ENCODE results near the gene LCORL. TPM values are rescaled to one million over a fixed set of nuclear protein-coding genes. Genes with fewer than 3 reads are reported as not detected.

LCORL gene
- total RNA-seq, 1 donor from 2014 or later, result 10.3 TPM

GRCh38 chr4:17889692-17890091 lies 131.9 kb downstream of the LCORL start:
- FAIRE-seq, result no peak
- Histone ChIP-seq H3K27ac (ENCODE audit: low read depth, low read length) (no peak overlapping the region), H3K27me3 (ENCODE audit: insufficient read depth, low read length) (no peaks in the 10 kb centered on the region), H4K20me1 (ENCODE audit: insufficient read depth, low read length) (no peaks in the 10 kb centered on the region), H3K9me3 (ENCODE audit: insufficient read depth, low read depth, low read length) (no peaks in the 10 kb centered on the region), H3K4me3 (ENCODE audit: insufficient read depth, low read depth, low read length) (no peak overlapping the region), H2AFZ (ENCODE audit: low read depth, low read length) (no peak overlapping the region), H3K4me1 (ENCODE audit: insufficient read depth, low read length) (no peaks in the 10 kb centered on the region), H3K79me2 (ENCODE audit: insufficient read depth, low read length) (no peaks in the 10 kb centered on the region), H3K36me3 (ENCODE audit: insufficient read depth, low read length) (no peaks in the 10 kb centered on the region), H3K9ac (ENCODE audit: low read length) (no peak overlapping the region), H3K4me2 (ENCODE audit: low read length) (no peak overlapping the region)
- no peaks in the 10 kb centered on the region for H3K27me3 Mint-ChIP-seq (ENCODE audit: low read depth, unreplicated experiment)
- TF ChIP-seq EZH2 (IDR thresholded peaks at IDR 0.05; ENCODE audit: insufficient read depth, low read length) (no peak), CTCF (IDR thresholded peaks at IDR 0.05; ENCODE audit: insufficient read depth, low read depth, low read length) (no peak)
- no peak for DNase-seq (ENCODE audit: low read depth)
- H3K36me3 Mint-ChIP-seq (ENCODE audit: low read depth, unreplicated experiment), result no peaks in the 10 kb centered on the region
- H3K9me3 Mint-ChIP-seq (ENCODE audit: unreplicated experiment), result no peaks in the 10 kb centered on the region
- no peak overlapping the region for H3K4me3 Mint-ChIP-seq (ENCODE audit: unreplicated experiment)
- no peak overlapping the region for H3K27ac Mint-ChIP-seq (ENCODE audit: unreplicated experiment)
- H3K4me1 Mint-ChIP-seq (ENCODE audit: low read depth, unreplicated experiment), result peaks cover under 1% of the 10 kb centered on the region

GRCh38 chr4:17884511-17884910 lies 137.0 kb downstream of the LCORL start:
- TF ChIP-seq CTCF (IDR thresholded peaks at IDR 0.05; ENCODE audit: insufficient read depth, low read depth, low read length), result no peak
- TF ChIP-seq EZH2 (IDR thresholded peaks at IDR 0.05; ENCODE audit: insufficient read depth, low read length), result no peak
- no peak overlapping the region for H3K4me3 Mint-ChIP-seq (ENCODE audit: unreplicated experiment)
- no peak overlapping the region for H3K27ac ChIP-seq (ENCODE audit: low read depth, low read length)
- H3K4me2 ChIP-seq (ENCODE audit: low read length), result no peak overlapping the region
- H3K4me1 ChIP-seq (ENCODE audit: insufficient read depth, low read length), result no peaks in the 10 kb centered on the region
- no peaks in the 10 kb centered on the region for H3K9me3 ChIP-seq (ENCODE audit: insufficient read depth, low read depth, low read length)
- no peaks in the 10 kb centered on the region for H3K36me3 Mint-ChIP-seq (ENCODE audit: low read depth, unreplicated experiment)
- H2AFZ ChIP-seq (ENCODE audit: low read depth, low read length), result no peak overlapping the region
- H3K27me3 Mint-ChIP-seq (ENCODE audit: low read depth, unreplicated experiment), result no peaks in the 10 kb centered on the region
- no peaks in the 10 kb centered on the region for H3K79me2 ChIP-seq (ENCODE audit: insufficient read depth, low read length)
- H3K4me3 ChIP-seq (ENCODE audit: insufficient read depth, low read depth, low read length), result no peak overlapping the region
- H3K36me3 ChIP-seq (ENCODE audit: insufficient read depth, low read length), result no peaks in the 10 kb centered on the region
- H4K20me1 ChIP-seq (ENCODE audit: insufficient read depth, low read length), result no peaks in the 10 kb centered on the region
- H3K9ac ChIP-seq (ENCODE audit: low read length), result no peak overlapping the region
- DNase-seq (ENCODE audit: low read depth) (no peak), FAIRE-seq (no peak)
- no peaks in the 10 kb centered on the region for H3K27me3 ChIP-seq (ENCODE audit: insufficient read depth, low read length)
- H3K9me3 Mint-ChIP-seq (ENCODE audit: unreplicated experiment), result no peaks in the 10 kb centered on the region
- H3K4me1 Mint-ChIP-seq (ENCODE audit: low read depth, unreplicated experiment), result peaks cover 11% of the 10 kb centered on the region
- H3K27ac Mint-ChIP-seq (ENCODE audit: unreplicated experiment), result no peak overlapping the region

- H3K9me3 ChIP-seq (ENCODE audit: insufficient read depth, low read depth, low read length), result no peaks in the 10 kb centered on the region
- H3K4me1 ChIP-seq (ENCODE audit: insufficient read depth, low read length), result no peaks in the 10 kb centered on the region
- TF ChIP-seq CTCF (IDR thresholded peaks at IDR 0.05; ENCODE audit: insufficient read depth, low read depth, low read length) (no peak), EZH2 (IDR thresholded peaks at IDR 0.05; ENCODE audit: insufficient read depth, low read length) (no peak)
- H3K4me3 ChIP-seq (ENCODE audit: insufficient read depth, low read depth, low read length), result no peak overlapping the region
- no peaks in the 10 kb centered on the region for H3K9me3 Mint-ChIP-seq (ENCODE audit: unreplicated experiment)
- FAIRE-seq, result peak; percentile 13
- H3K4me2 ChIP-seq (ENCODE audit: low read length), result no peak overlapping the region
- no peak overlapping the region for H3K9ac ChIP-seq (ENCODE audit: low read length)
- no peak overlapping the region for H3K4me3 Mint-ChIP-seq (ENCODE audit: unreplicated experiment)
- no peak overlapping the region for H3K27ac Mint-ChIP-seq (ENCODE audit: unreplicated experiment)
- H3K27me3 ChIP-seq (ENCODE audit: insufficient read depth, low read length), result no peaks in the 10 kb centered on the region
- H3K27me3 Mint-ChIP-seq (ENCODE audit: low read depth, unreplicated experiment), result no peaks in the 10 kb centered on the region
- H3K4me1 Mint-ChIP-seq (ENCODE audit: low read depth, unreplicated experiment), result peaks cover 11% of the 10 kb centered on the region
- no peaks in the 10 kb centered on the region for H3K79me2 ChIP-seq (ENCODE audit: insufficient read depth, low read length)
- no peak overlapping the region for H3K27ac ChIP-seq (ENCODE audit: low read depth, low read length)
- H2AFZ ChIP-seq (ENCODE audit: low read depth, low read length), result no peak overlapping the region
- DNase-seq (ENCODE audit: low read depth), result peak; percentile 4
- H4K20me1 ChIP-seq (ENCODE audit: insufficient read depth, low read length), result no peaks in the 10 kb centered on the region
- H3K36me3 Mint-ChIP-seq (ENCODE audit: low read depth, unreplicated experiment), result no peaks in the 10 kb centered on the region
- no peaks in the 10 kb centered on the region for H3K36me3 ChIP-seq (ENCODE audit: insufficient read depth, low read length)
These were observed 137.5 kb downstream of the LCORL start for GRCh38 chr4:17884063-17884462.
